Psoas muscle (tissue), 8 donors: Measurements from ENCODE around the gene TECPR2. TPM values are rescaled to one million over a fixed set of nuclear protein-coding genes. Genes with fewer than 3 reads are reported as not detected.

Experiments used
- ATAC-seq, 4 donors: fragments of 200-7000 bp; cut with Tn5 transposase; one replicate each; pipeline ENCODE4 v1.9.1; 2020; ENCODE audit warnings: moderate library complexity in 3 of 4, mild to moderate bottlenecking in 2 of 4
- DNase-seq, 2 donors: peaks; one replicate each; pipeline ENCODE4 v3.0.0-alpha.2; 2020
- H3K27ac ChIP-seq: fragments of 200-600 bp; one replicate; pipeline ENCODE4 v1.8.0; 2022
- H3K27me3 ChIP-seq, 3 donors: fragments of 200-600 bp in 1 of 3; one replicate each; pipeline versions ENCODE4 v1.6.1 to v1.8.0; 2013 to 2022; ENCODE audit warnings: low read length in 2 of 3, mild to moderate bottlenecking in 2 of 3, moderate library complexity in 1 of 3; ENCODE audit not compliant: insufficient read depth in 3 of 3
- H3K36me3 ChIP-seq, 2 donors: fragments of 200-600 bp in 1 of 2; one replicate each; pipeline versions ENCODE4 v1.6.1 to v1.8.0; 2013 to 2022; ENCODE audit warnings: low read depth in 1 of 2, mild to moderate bottlenecking in 1 of 2, moderate library complexity in 1 of 2; ENCODE audit not compliant: insufficient read depth in 1 of 2
- H3K4me1 ChIP-seq: fragments of 200-600 bp; one replicate; pipeline ENCODE4 v1.8.0; 2022
- H3K4me3 ChIP-seq: fragments of 200-600 bp; one replicate; pipeline ENCODE4 v1.8.0; 2022; ENCODE audit warnings: mild to moderate bottlenecking
- H3K9me3 ChIP-seq: fragments of 200-600 bp; one replicate; pipeline ENCODE4 v1.8.0; 2022
- CTCF ChIP-seq: fragments of 200-600 bp; IDR thresholded peaks from one replicate; pipeline ENCODE4 v1.8.0; 2022; ENCODE audit warnings: antibody characterized with exemption
- WGBS, 3 donors: extraction: QIAGEN DNeasy Blood & Tissue Kit; methylation state at CpG; one replicate each; pipeline versions ENCODE4 v1.1.6 to v1.1.7; 2013; 5-methylcytosine and 5-hydroxymethylcytosine counted together
- intact Hi-C, 2 donors: fragments of 100-400 bp; cut with DNase I; formaldehyde crosslinking; loops; one replicate each; pipeline versions ENCODE4 v1.11.0 to v1.14.2; 2022
- polyA plus RNA-seq, 3 donors: library from polyadenylated mRNA; stranded (reverse); fragments of 200-250 nt; gene quantifications; one replicate each; pipeline ENCODE4 v1.2.3, GENCODE V29; 2013
- total RNA-seq, 4 donors: library from RNA; stranded (reverse); fragmentation: NEBNext Ultra II Directional in 2 of 4; extraction: Animal tissue kit (Norgen Biotek cat#: 25700) in 2 of 4; gene quantifications; one replicate each; pipeline versions ENCODE4 v1.2.1 to v1.2.4, GENCODE V29; 2021 to 2023
- donor health status: healthy with polysubstance abuse.
- donor health status: DM: no; HTN: no; CAD: no; lungs with moderate emphysema.
- donor health status: Bipolar disorder and iron deficiency.
- donor health status: healthy.
- donor health status: DM: yes; HTN: yes; CAD: no.
- donor health status: DM: no; HTN: no; CAD: no.
- donor health status: DM: no; HTN: no; CAD: no.
- donor health status: DM: yes; HTN: yes; CAD: no.

TECPR2 gene
- total and polyA plus RNA-seq, 7 donors, result 5.7 to 22.5 (median 16.4) TPM

- peak overlapping the region; percentile 15 for H3K4me3 ChIP-seq
- no peaks in the 10 kb centered on the region for H3K9me3 ChIP-seq
- 60 to 67% (median 62%) methylated on average over 30 of the region's 30 CpGs for whole genome bisulfite sequencing, 3 donors
- TF ChIP-seq CTCF, result peak; percentile 21
- intact Hi-C loops, result loop anchor here in 1 of 2 donors (2.0 to 5.0 kb wide), 2 partner anchors 23 to 36 kb away; no protein-coding TSS in a partner anchor
- peak overlapping the region; percentile 90 for H3K27ac ChIP-seq
- ATAC-seq, result peak in 3 of 4 donors; percentile 3 to 22 (median 14)
- H3K4me1 ChIP-seq, result peaks cover 43% of the 10 kb centered on the region
- H3K36me3 ChIP-seq, result peaks cover 0 to 8% of the 10 kb centered on the region in 2 donors
- peak in 1 of 2 donors; percentile 68 for DNase-seq
- H3K27me3 ChIP-seq, result no peaks in the 10 kb centered on the region
Measured at GRCh38 chr14:102497998-102498677, 135.4 kb downstream of the TECPR2 start.

GRCh38 chr14:102498678-102499265, 136.0 kb downstream of the TECPR2 start:
- Histone ChIP-seq H3K27me3 (no peaks in the 10 kb centered on the region), H3K27ac (peak overlapping the region; percentile 90), H3K36me3 (peaks cover 0 to 8% of the 10 kb centered on the region in 2 donors), H3K9me3 (no peaks in the 10 kb centered on the region), H3K4me3 (peak overlapping the region; percentile 46), H3K4me1 (peaks cover 45% of the 10 kb centered on the region)
- DNase-seq (no peak), ATAC-seq (no peak)
- no peak for TF ChIP-seq CTCF
- intact Hi-C loops, result loop anchor here in 1 of 2 donors (2.0 to 5.0 kb wide), 2 partner anchors 24 to 36 kb away; no protein-coding TSS in a partner anchor
- WGBS, 3 donors, result 62 to 79% (median 68%) methylated on average over 21 of the region's 21 CpGs

GRCh38 chr14:102499401-102500157, 136.8 kb downstream of the TECPR2 start:
- intact Hi-C loops, result loop anchor here in 1 of 2 donors (2.0 to 5.0 kb wide), 2 partner anchors 25 to 37 kb away; no protein-coding TSS in a partner anchor

More at GRCh38 chr14:102499401-102500157, 136.8 kb downstream of the TECPR2 start:
- peak overlapping the region; percentile 46 for H3K4me3 ChIP-seq
- H3K9me3 ChIP-seq, result no peaks in the 10 kb centered on the region
- peaks cover 0 to 8% of the 10 kb centered on the region in 2 donors for H3K36me3 ChIP-seq
- H3K4me1 ChIP-seq, result peaks cover 53% of the 10 kb centered on the region
- TF ChIP-seq CTCF, result peak; percentile 7
- H3K27ac ChIP-seq, result peak overlapping the region; percentile 90
- 25 to 31% (median 30%) methylated on average over 23 of the region's 23 CpGs for WGBS, 3 donors
- no peaks in the 10 kb centered on the region for H3K27me3 ChIP-seq
- ATAC-seq, result peak; percentile 74 to 80 (median 77)
- peak; percentile 84 to 90 for DNase-seq
